GM19324 (cell line): ENCODE results near the gene SUSD3.
"Not testable (repeated sequence)": the region's sequence is repeated elsewhere in the genome, so short reads cannot be mapped to it uniquely, and the experiment has no call there.

Experiments used
- ATAC-seq: cut with Tn5 transposase; IDR thresholded peaks from one replicate; pipeline ENCODE4 v1.9.1; 2021; ENCODE audit warnings: mild to moderate bottlenecking, moderate library complexity; ENCODE audit not compliant: unreplicated experiment, low FRiP score

Gene SUSD3

GRCh38 chr9:93108291-93109041, 50.0 kb downstream of the SUSD3 start:
- no peak for ATAC-seq

GRCh38 chr9:93110311-93110855, 51.9 kb downstream of the SUSD3 start:
- ATAC-seq: no peak

- no peak for ATAC-seq
Observed at GRCh38 chr9:93111001-93111370, 52.5 kb downstream of the SUSD3 start.

- ATAC-seq: no peak
Observed at GRCh38 chr9:93111371-93112115, 53.0 kb downstream of the SUSD3 start.

GRCh38 chr9:93112116-93112863, 53.8 kb downstream of the SUSD3 start:
- no peak for ATAC-seq

GRCh38 chr9:93112864-93113389, 54.4 kb downstream of the SUSD3 start:
- ATAC-seq: no peak

- no peak for ATAC-seq
Observed at GRCh38 chr9:93114169-93114983, 55.9 kb downstream of the SUSD3 start.

GRCh38 chr9:93114984-93115335, 56.5 kb downstream of the SUSD3 start:
- no peak for ATAC-seq

GRCh38 chr9:93115486-93116071, 57.1 kb downstream of the SUSD3 start:
- ATAC-seq: no peak

- no peak for ATAC-seq
Observed at GRCh38 chr9:93116072-93116961, 57.8 kb downstream of the SUSD3 start.

GRCh38 chr9:93117521-93117920, 59.0 kb downstream of the SUSD3 start:
- ATAC-seq: not testable (repeated sequence)

GRCh38 chr9:93117924-93118862, 59.7 kb downstream of the SUSD3 start:
- ATAC-seq: no peak

GRCh38 chr9:93118863-93119702, 60.6 kb downstream of the SUSD3 start:
- ATAC-seq: no peak

GRCh38 chr9:93119703-93119952, 61.1 kb downstream of the SUSD3 start:
- ATAC-seq: no peak

- ATAC-seq: peak; percentile 68
Observed at GRCh38 chr9:93119953-93120845, 61.7 kb downstream of the SUSD3 start.

- no peak for ATAC-seq
Observed at GRCh38 chr9:93120846-93121315, 62.4 kb downstream of the SUSD3 start.
